ENCODE measurements around the gene ROGDI.
A peak's percentile ranks its signal among the peaks of the same experiment; 100 is the strongest.

ROGDI gene

DNA sequence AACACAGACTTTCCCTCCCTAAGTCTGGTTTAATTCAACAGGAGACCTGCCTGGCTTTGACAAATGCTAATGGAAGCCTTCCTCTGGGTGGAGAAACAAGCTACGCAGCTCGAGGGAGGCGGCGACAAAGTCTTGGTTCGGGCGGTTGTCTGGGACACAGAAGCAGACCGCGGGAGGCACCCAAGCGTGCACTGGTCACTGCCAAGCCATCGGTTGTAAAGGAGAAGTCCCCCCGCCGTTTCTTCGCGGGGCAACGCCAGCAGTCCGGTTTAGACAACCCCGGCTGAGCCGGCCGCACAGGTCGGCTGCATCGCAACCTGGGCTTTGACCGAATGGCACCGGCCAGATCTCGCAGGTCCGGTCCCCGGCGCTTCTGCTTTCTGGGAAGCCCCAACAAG, 44.1 kb upstream of the ROGDI start:
- peak overlapping the region; percentile 78 for H3K27ac ChIP-seq (ENCODE audit: extremely low read depth, low read depth, low read length)
- POLR2A ChIA-PET, result interaction anchor here (0.5 to 2.8 kb wide), 13 partner anchors 8 to 375 kb away, joined by 3 to 8 read pairs (median 4); partner anchors contain the start of genes ANKS3, DNAAF8, SEC14L5 and ZNF500
- TF ChIP-seq ZNF707 (tag by site-specific recombination; IDR thresholded peaks at IDR 0.05), result no peak
- 0 out of 2 replicates have a peak, but pooled peaks have one; percentile 45 for TF ChIP-seq SCRT1 (tag by site-specific recombination; IDR thresholded peaks at IDR 0.05; ENCODE audit: borderline replicate concordance)
- TF ChIP-seq, protein P1, sequence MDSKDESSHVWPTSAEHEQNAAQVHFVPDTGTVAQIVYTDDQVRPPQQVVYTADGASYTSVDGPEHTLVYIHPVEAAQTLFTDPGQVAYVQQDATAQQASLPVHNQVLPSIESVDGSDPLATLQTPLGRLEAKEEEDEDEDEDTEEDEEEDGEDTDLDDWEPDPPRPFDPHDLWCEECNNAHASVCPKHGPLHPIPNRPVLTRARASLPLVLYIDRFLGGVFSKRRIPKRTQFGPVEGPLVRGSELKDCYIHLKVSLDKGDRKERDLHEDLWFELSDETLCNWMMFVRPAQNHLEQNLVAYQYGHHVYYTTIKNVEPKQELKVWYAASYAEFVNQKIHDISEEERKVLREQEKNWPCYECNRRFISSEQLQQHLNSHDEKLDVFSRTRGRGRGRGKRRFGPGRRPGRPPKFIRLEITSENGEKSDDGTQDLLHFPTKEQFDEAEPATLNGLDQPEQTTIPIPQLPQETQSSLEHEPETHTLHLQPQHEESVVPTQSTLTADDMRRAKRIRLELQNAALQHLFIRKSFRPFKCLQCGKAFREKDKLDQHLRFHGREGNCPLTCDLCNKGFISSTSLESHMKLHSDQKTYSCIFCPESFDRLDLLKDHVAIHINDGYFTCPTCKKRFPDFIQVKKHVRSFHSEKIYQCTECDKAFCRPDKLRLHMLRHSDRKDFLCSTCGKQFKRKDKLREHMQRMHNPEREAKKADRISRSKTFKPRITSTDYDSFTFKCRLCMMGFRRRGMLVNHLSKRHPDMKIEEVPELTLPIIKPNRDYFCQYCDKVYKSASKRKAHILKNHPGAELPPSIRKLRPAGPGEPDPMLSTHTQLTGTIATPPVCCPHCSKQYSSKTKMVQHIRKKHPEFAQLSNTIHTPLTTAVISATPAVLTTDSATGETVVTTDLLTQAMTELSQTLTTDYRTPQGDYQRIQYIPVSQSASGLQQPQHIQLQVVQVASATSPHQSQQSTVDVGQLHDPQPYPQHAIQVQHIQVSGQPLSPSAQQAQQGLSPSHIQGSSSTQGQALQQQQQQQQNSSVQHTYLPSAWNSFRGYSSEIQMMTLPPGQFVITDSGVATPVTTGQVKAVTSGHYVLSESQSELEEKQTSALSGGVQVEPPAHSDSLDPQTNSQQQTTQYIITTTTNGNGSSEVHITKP (tag by site-specific recombination; IDR thresholded peaks at IDR 0.05), result peak; percentile 63
- TF ChIP-seq SP2 (tag by site-specific recombination; IDR thresholded peaks at IDR 0.05), result peak; percentile 51
- peak; percentile 96 for TF ChIP-seq SCRT2 (tag by site-specific recombination; IDR thresholded peaks at IDR 0.05)
- TF ChIP-seq ZNF214 (tag by site-specific recombination; IDR thresholded peaks at IDR 0.05; ENCODE audit: borderline replicate concordance), result no peak
- CTCF ChIA-PET, result interaction anchor here (1.1 kb wide), 1 partner anchor 109 kb away, joined by 3 read pairs; no protein-coding TSS in a partner anchor
- H3K36me3 ChIP-seq (ENCODE audit: control insufficient read depth in 2 of 2, insufficient read depth in 1 of 2, low read length in 2 of 2), result peaks cover 23 to 41% of the 10 kb centered on the region in 2 experiments
- H3K9me3 ChIP-seq (ENCODE audit: control insufficient read depth, insufficient read depth, low read depth, low read length), result no peaks in the 10 kb centered on the region
- H3K4me1 ChIP-seq (ENCODE audit: control insufficient read depth, insufficient read depth, low read length), result peaks cover 11% of the 10 kb centered on the region
- H3K4me3 ChIP-seq (ENCODE audit: low read depth, low read length), result peak overlapping the region; percentile 98

DNA sequence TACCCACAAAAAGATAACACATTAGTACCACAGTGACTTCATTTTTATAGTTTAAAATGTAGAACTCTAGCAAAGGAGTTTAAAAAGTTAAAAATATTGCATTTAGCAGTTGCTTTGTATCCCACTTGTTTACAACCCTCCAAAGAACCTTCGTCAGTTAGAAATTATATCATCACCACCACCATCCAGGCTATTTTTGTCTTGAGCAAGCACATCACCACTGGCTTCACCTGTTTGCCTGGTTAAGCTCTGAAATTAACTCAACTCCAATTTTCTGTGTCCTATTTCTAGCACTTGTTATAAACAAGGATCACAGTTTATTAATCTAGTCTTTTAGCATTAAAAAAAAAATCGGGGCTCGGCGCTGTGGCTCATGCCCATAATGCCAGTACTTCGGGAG, 38.6 kb upstream of the ROGDI start:
- no peak for TF ChIP-seq ZNF404 (tag by site-specific recombination; IDR thresholded peaks at IDR 0.05)
- no peak for TF ChIP-seq KLF10 (tag by site-specific recombination; IDR thresholded peaks at IDR 0.05)
- no peak for TF ChIP-seq ZNF623 (tag by site-specific recombination; IDR thresholded peaks at IDR 0.05)
- TF ChIP-seq, protein P2, sequence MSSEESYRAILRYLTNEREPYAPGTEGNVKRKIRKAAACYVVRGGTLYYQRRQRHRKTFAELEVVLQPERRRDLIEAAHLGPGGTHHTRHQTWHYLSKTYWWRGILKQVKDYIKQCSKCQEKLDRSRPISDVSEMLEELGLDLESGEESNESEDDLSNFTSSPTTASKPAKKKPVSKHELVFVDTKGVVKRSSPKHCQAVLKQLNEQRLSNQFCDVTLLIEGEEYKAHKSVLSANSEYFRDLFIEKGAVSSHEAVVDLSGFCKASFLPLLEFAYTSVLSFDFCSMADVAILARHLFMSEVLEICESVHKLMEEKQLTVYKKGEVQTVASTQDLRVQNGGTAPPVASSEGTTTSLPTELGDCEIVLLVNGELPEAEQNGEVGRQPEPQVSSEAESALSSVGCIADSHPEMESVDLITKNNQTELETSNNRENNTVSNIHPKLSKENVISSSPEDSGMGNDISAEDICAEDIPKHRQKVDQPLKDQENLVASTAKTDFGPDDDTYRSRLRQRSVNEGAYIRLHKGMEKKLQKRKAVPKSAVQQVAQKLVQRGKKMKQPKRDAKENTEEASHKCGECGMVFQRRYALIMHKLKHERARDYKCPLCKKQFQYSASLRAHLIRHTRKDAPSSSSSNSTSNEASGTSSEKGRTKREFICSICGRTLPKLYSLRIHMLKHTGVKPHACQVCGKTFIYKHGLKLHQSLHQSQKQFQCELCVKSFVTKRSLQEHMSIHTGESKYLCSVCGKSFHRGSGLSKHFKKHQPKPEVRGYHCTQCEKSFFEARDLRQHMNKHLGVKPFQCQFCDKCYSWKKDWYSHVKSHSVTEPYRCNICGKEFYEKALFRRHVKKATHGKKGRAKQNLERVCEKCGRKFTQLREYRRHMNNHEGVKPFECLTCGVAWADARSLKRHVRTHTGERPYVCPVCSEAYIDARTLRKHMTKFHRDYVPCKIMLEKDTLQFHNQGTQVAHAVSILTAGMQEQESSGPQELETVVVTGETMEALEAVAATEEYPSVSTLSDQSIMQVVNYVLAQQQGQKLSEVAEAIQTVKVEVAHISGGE (tag by site-specific recombination; conservative IDR thresholded peaks at IDR 0.05; ENCODE audit: low read depth), result no peak
- no peak for TF ChIP-seq ZNF324 (tag by site-specific recombination; IDR thresholded peaks at IDR 0.05)
- no peak for TF ChIP-seq ZXDB (tag by site-specific recombination; IDR thresholded peaks at IDR 0.05)
- no peak for TF ChIP-seq ZNF530 (tag by site-specific recombination; IDR thresholded peaks at IDR 0.05; ENCODE audit: low read depth)
- TF ChIP-seq, protein P3, sequence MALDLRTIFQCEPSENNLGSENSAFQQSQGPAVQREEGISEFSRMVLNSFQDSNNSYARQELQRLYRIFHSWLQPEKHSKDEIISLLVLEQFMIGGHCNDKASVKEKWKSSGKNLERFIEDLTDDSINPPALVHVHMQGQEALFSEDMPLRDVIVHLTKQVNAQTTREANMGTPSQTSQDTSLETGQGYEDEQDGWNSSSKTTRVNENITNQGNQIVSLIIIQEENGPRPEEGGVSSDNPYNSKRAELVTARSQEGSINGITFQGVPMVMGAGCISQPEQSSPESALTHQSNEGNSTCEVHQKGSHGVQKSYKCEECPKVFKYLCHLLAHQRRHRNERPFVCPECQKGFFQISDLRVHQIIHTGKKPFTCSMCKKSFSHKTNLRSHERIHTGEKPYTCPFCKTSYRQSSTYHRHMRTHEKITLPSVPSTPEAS (tag by site-specific recombination; IDR thresholded peaks at IDR 0.05), result no peak
- TF ChIP-seq ZNF132 (tag by site-specific recombination; IDR thresholded peaks at IDR 0.05; ENCODE audit: borderline replicate concordance), result no peak
- TF ChIP-seq ZNF214 (tag by site-specific recombination; IDR thresholded peaks at IDR 0.05; ENCODE audit: borderline replicate concordance), result no peak
- H3K4me3 ChIP-seq (ENCODE audit: low read depth, low read length), result no peak overlapping the region
- H3K9me3 ChIP-seq (ENCODE audit: control insufficient read depth, insufficient read depth, low read depth, low read length), result no peaks in the 10 kb centered on the region
- H3K4me1 ChIP-seq (ENCODE audit: control insufficient read depth, insufficient read depth, low read length), result no peaks in the 10 kb centered on the region
- no peak overlapping the region for H3K27ac ChIP-seq (ENCODE audit: extremely low read depth, low read depth, low read length)
- H3K36me3 ChIP-seq (ENCODE audit: control insufficient read depth in 2 of 2, insufficient read depth in 1 of 2, low read length in 2 of 2), result peaks cover 44 to 90% of the 10 kb centered on the region in 2 experiments
- ChIA-PET POLR2A (interaction anchor here (0.5 to 1.1 kb wide), 2 partner anchors 16 to 204 kb away, joined by 4 to 5 read pairs; no protein-coding TSS in a partner anchor), CTCF (interaction anchor here (0.7 kb wide), 1 partner anchor 94 kb away, joined by 3 read pairs; no protein-coding TSS in a partner anchor)

Data from HEK293 (cell line).